ENCODE measurements around the gene IL1R2. TPM values are rescaled to one million over a fixed set of nuclear protein-coding genes. Genes with fewer than 3 reads are reported as not detected.

IL1R2 gene
- total and polyA plus RNA-seq, 2 of the 13 experiments (the other 11 are each of a cell fraction or from before 2014, with no cell fraction given): 3.6 to 7.3 TPM

DNA sequence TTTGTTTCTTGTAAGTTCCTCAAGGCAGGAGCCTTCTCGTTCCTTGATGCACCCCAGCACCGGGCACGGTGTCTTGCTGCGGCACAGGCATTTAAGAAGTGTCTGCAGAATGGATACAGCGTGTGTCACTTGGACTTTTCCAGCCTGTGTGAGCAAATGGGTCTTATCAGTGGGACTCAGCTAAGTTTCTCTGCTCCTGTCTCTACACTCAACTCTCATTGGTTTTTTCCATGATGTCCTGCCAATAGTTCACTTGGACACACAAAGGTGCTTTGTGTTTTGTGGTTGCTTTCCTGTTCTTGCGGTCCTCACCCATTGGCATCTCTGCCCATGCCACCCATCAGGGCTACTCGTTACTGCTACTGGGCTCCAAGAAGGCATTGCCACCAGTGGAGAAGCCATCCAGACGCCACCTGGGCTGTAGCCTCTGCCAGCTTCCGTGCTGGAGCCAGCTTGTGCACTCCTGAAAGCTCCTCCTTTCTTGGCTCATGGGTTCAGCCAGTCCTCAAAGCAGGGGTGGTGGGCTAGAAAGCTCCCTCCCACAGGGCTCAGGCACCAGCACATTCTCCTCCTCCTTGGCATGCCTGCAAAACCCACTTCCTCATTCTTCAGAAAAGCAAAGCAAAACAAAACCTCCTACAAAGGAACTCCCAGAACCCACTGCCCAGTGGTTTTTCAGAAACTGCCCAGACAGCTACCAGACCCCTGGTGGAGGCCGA lies 41.4 kb downstream of the IL1R2 start (continued):
- TF ChIP-seq, protein P1, sequence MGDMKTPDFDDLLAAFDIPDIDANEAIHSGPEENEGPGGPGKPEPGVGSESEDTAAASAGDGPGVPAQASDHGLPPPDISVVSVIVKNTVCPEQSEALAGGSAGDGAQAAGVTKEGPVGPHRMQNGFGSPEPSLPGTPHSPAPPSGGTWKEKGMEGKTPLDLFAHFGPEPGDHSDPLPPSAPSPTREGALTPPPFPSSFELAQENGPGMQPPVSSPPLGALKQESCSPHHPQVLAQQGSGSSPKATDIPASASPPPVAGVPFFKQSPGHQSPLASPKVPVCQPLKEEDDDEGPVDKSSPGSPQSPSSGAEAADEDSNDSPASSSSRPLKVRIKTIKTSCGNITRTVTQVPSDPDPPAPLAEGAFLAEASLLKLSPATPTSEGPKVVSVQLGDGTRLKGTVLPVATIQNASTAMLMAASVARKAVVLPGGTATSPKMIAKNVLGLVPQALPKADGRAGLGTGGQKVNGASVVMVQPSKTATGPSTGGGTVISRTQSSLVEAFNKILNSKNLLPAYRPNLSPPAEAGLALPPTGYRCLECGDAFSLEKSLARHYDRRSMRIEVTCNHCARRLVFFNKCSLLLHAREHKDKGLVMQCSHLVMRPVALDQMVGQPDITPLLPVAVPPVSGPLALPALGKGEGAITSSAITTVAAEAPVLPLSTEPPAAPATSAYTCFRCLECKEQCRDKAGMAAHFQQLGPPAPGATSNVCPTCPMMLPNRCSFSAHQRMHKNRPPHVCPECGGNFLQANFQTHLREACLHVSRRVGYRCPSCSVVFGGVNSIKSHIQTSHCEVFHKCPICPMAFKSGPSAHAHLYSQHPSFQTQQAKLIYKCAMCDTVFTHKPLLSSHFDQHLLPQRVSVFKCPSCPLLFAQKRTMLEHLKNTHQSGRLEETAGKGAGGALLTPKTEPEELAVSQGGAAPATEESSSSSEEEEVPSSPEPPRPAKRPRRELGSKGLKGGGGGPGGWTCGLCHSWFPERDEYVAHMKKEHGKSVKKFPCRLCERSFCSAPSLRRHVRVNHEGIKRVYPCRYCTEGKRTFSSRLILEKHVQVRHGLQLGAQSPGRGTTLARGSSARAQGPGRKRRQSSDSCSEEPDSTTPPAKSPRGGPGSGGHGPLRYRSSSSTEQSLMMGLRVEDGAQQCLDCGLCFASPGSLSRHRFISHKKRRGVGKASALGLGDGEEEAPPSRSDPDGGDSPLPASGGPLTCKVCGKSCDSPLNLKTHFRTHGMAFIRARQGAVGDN (CRISPR knock-in tag; IDR thresholded peaks at IDR 0.05): peak; percentile 96
- TF ChIP-seq, protein P2, sequence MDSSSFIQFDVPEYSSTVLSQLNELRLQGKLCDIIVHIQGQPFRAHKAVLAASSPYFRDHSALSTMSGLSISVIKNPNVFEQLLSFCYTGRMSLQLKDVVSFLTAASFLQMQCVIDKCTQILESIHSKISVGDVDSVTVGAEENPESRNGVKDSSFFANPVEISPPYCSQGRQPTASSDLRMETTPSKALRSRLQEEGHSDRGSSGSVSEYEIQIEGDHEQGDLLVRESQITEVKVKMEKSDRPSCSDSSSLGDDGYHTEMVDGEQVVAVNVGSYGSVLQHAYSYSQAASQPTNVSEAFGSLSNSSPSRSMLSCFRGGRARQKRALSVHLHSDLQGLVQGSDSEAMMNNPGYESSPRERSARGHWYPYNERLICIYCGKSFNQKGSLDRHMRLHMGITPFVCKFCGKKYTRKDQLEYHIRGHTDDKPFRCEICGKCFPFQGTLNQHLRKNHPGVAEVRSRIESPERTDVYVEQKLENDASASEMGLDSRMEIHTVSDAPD (CRISPR knock-in tag; IDR thresholded peaks at IDR 0.05): peak; percentile 68; the same call in 1 of the 2 replicates
- TF ChIP-seq ZFP82 (CRISPR knock-in tag; IDR thresholded peaks at IDR 0.05; ENCODE audit: borderline replicate concordance) (no peak), RARG (CRISPR knock-in tag; IDR thresholded peaks at IDR 0.05; ENCODE audit: low read depth) (no peak), U2AF1 (optimal IDR thresholded peaks at IDR 0.05; ENCODE audit: low read depth, low read length) (no peak), RXRB (CRISPR knock-in tag; IDR thresholded peaks at IDR 0.05; ENCODE audit: borderline replicate concordance) (no peak), REPIN1 (CRISPR knock-in tag; IDR thresholded peaks at IDR 0.05; ENCODE audit: borderline replicate concordance, low read depth) (no peak; the same call in 1 of the 2 replicates), MTF2 (CRISPR knock-in tag; IDR thresholded peaks at IDR 0.05; ENCODE audit: borderline replicate concordance) (no peak), TAF1 (CRISPR knock-in tag; IDR thresholded peaks at IDR 0.05) (peak; percentile 74), TAF15 (IDR thresholded peaks at IDR 0.05; ENCODE audit: low read depth, low read length, poor library complexity, severe bottlenecking) (no peak), ZNF543 (CRISPR knock-in tag; IDR thresholded peaks at IDR 0.05) (no peak; the same call in 1 of the 2 replicates), ZFYVE20 (CRISPR knock-in tag; IDR thresholded peaks at IDR 0.05; ENCODE audit: borderline replicate concordance, low read depth) (no peak), SP4 (CRISPR knock-in tag; IDR thresholded peaks at IDR 0.05) (0 out of 2 replicates have a peak, but pooled peaks have one; percentile 16)
- TF ChIP-seq, protein P3, sequence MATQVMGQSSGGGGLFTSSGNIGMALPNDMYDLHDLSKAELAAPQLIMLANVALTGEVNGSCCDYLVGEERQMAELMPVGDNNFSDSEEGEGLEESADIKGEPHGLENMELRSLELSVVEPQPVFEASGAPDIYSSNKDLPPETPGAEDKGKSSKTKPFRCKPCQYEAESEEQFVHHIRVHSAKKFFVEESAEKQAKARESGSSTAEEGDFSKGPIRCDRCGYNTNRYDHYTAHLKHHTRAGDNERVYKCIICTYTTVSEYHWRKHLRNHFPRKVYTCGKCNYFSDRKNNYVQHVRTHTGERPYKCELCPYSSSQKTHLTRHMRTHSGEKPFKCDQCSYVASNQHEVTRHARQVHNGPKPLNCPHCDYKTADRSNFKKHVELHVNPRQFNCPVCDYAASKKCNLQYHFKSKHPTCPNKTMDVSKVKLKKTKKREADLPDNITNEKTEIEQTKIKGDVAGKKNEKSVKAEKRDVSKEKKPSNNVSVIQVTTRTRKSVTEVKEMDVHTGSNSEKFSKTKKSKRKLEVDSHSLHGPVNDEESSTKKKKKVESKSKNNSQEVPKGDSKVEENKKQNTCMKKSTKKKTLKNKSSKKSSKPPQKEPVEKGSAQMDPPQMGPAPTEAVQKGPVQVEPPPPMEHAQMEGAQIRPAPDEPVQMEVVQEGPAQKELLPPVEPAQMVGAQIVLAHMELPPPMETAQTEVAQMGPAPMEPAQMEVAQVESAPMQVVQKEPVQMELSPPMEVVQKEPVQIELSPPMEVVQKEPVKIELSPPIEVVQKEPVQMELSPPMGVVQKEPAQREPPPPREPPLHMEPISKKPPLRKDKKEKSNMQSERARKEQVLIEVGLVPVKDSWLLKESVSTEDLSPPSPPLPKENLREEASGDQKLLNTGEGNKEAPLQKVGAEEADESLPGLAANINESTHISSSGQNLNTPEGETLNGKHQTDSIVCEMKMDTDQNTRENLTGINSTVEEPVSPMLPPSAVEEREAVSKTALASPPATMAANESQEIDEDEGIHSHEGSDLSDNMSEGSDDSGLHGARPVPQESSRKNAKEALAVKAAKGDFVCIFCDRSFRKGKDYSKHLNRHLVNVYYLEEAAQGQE (IDR thresholded peaks at IDR 0.05; ENCODE audit: borderline replicate concordance in 1 of 2, low read depth in 1 of 2, low read length in 2 of 2): no peak
- TF ChIP-seq, protein P4, sequence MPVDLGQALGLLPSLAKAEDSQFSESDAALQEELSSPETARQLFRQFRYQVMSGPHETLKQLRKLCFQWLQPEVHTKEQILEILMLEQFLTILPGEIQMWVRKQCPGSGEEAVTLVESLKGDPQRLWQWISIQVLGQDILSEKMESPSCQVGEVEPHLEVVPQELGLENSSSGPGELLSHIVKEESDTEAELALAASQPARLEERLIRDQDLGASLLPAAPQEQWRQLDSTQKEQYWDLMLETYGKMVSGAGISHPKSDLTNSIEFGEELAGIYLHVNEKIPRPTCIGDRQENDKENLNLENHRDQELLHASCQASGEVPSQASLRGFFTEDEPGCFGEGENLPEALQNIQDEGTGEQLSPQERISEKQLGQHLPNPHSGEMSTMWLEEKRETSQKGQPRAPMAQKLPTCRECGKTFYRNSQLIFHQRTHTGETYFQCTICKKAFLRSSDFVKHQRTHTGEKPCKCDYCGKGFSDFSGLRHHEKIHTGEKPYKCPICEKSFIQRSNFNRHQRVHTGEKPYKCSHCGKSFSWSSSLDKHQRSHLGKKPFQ (CRISPR knock-in tag; IDR thresholded peaks at IDR 0.05; ENCODE audit: insufficient replicate concordance): no peak
- TF ChIP-seq, protein P5, sequence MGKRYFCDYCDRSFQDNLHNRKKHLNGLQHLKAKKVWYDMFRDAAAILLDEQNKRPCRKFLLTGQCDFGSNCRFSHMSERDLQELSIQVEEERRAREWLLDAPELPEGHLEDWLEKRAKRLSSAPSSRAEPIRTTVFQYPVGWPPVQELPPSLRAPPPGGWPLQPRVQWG (CRISPR knock-in tag; IDR thresholded peaks at IDR 0.05; ENCODE audit: borderline replicate concordance, low read depth): no peak
